Measurements from ENCODE around the gene PRKN. TPM values are rescaled to one million over a fixed set of nuclear protein-coding genes. Genes with fewer than 3 reads are reported as not detected.

The PRKN gene
- total and polyA plus RNA-seq, 2 donors = 3.5 to 6.5 TPM

DNA sequence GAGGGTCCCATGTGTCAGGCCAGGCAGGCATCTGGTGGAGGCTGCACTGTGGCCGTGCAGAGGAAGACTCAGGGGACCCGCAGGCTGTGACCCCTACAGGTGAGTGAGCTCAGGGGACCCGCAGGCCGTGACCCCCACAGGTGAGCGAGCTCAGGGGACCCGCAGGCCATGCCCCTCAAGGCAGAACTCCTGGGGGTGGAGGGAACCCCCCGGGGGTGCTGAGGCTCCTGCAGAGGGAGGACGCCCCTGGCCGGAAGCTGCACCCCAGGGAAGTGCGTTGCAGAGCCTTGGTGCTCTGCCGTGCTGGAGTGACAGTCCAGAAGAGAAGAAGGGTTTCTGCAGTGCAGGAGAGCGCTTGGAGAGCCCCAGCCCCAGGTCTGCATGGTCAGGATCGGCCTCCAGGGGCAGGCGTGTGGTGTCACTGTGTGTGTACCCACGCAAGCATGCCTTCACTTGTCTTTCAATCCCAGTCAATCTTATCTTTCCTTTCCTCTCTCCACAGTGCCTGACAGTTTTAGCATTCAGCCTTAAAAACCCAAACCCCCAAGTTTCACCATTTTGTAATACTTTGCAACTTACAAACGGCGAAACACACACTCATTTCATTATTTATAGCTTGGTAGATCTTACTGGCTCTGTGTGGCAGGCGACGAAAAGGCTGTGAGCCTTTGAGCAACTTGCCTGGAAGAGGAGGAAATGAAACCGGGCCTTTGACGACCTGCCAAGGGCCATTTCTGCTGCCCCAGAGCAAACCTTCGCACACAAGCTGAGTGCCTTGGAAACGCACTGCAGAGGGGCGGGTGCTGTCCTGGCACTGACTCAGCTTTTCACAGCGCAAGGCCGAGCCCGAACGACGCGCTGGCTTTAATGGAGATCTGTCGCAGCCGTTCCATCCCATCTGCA is 1352.3 kb downstream of the PRKN start:
- 54% methylated on average over 32 of the region's 32 CpGs for WGBS
- H3K27ac ChIP-seq (ENCODE audit: low read depth) = no peak overlapping the region
- DNase-seq (ENCODE audit: extremely low spot score) = peak; percentile 41
- no peak overlapping the region for H3K4me3 ChIP-seq (ENCODE audit: low read depth, low read length)
- no peaks in the 10 kb centered on the region for H3K4me1 ChIP-seq (ENCODE audit: insufficient read depth)
- no peaks in the 10 kb centered on the region for H3K36me3 ChIP-seq (ENCODE audit: insufficient read depth)

DNA sequence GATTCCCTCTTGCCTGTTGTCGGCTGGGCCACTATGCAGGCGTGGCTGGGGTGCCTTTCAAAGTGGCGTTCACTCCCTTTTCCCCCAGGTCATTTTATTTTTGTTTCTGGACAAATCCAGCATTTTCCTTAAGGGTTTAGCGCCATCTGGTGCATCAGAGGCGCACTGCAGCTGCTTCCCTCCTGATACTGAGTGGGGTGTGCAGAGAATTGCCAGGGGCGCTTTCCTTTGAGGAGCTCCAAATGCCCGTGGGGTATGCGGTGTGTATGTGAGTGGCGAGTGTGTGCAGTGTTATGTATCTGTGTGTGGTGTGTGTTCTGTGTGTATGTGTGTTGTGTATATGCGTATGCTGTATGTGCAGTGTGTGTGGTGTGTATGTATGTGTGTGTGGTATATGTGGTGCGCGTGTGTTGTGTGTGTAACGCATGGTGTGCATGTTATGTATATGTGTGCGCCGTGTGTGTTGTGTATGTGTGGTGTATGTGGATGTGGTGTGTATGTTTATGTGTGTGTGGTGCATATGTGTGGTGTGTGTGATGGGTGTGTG is 1353.6 kb downstream of the PRKN start:
- Histone ChIP-seq H3K4me3 (ENCODE audit: low read depth, low read length) (no peak overlapping the region), H3K4me1 (ENCODE audit: insufficient read depth) (no peaks in the 10 kb centered on the region), H3K27ac (ENCODE audit: low read depth) (no peak overlapping the region), H3K36me3 (ENCODE audit: insufficient read depth) (no peaks in the 10 kb centered on the region)
- peak; percentile 31 for DNase-seq (ENCODE audit: extremely low spot score)
- WGBS = 36% methylated on average over 15 of the region's 15 CpGs

DNA sequence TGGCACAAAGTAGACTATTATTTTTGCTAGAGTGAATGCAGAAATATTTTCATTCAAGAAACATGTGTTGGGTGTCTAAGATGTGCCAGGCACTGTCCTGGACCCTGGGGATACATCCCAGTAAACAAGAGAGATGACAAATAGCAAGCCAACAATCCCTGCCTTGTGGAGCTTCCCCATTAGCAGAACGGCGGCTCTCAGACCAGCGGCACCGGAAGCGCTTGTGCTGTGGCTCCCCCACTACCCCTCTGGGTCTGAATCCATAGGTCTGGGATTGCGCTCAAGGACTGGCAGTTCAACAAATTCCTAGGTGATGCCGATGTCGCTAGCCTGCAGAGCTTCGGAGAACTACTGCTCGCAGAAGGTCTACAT is 1355.2 kb downstream of the PRKN start:
- no peaks in the 10 kb centered on the region for H3K4me1 ChIP-seq (ENCODE audit: insufficient read depth)

DNA sequence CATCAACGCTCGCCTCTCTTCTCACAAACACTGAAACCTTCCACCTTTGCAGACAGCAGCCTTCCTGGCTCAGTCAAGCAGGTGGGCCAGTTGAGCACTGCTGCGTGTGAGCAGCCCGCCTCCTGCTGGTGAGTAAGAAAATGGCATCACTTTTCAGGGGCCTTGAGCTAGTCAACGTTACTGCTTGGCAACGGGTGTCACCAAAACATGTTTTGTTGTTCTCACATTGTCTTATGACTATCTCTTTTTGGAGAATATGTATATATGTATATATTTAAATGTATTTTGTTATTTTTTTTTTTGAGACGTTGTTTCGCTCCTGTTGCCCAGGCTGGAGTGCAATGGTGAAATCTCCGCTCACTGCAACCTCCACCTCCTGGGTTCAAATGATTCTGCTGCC is 1356.7 kb downstream of the PRKN start:
- DNase-seq (ENCODE audit: extremely low spot score) = no peak
- Histone ChIP-seq H3K27ac (ENCODE audit: low read depth) (no peak overlapping the region), H3K4me3 (ENCODE audit: low read depth, low read length) (no peak overlapping the region), H3K4me1 (ENCODE audit: insufficient read depth) (no peaks in the 10 kb centered on the region), H3K36me3 (ENCODE audit: insufficient read depth) (no peaks in the 10 kb centered on the region)
- WGBS = 33% methylated on average over 9 of the region's 9 CpGs

More for the DNA sequence above, 1355.2 kb downstream of the PRKN start:
- Histone ChIP-seq H3K4me3 (ENCODE audit: low read depth, low read length) (no peak overlapping the region), H3K27ac (ENCODE audit: low read depth) (no peak overlapping the region), H3K36me3 (ENCODE audit: insufficient read depth) (no peaks in the 10 kb centered on the region)
- 92% methylated on average over 10 of the region's 10 CpGs for WGBS
- no peak for DNase-seq (ENCODE audit: extremely low spot score)

DNA sequence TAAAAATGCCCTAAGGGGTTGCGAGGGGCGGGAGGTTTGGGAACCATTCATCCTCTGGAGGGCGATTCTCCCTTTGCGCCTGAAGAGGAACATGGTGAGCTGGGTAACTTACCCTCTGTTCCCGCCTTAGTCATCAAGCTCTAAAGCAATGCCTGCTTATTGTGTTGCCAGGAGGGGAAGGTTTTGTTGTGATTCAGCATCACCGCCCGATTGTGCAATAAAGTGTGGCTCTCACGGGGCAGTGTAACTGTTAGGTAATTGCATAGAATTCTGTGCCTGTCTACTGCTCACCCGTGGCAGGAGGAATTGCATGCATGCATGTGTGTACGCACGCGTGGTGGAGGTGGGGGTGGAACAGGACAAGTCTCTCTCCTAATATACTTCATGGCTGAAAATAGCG is 1358.2 kb downstream of the PRKN start:
- 85% methylated on average over 13 of the region's 13 CpGs for WGBS
- H3K27ac ChIP-seq (ENCODE audit: low read depth) = no peak overlapping the region
- H3K4me1 ChIP-seq (ENCODE audit: insufficient read depth) = no peaks in the 10 kb centered on the region

DNA sequence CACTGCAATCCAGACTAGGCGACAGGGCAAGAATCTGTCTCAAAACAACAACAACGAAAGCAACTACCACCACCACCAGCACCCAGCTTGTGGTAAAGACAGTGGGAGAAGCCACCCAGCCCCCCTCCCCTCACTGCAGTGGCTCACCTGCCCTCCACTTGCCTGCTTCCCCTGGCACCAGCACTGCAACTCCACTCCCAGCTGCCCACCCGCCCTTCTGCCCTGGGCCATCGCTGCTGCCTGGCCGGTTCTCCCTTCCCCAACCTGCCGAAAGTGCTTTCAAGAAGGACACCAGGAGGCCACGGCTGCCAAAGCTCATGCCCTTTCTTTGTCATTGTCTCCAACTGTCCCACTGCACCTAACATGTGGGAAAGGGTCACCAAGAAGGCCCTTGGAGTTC is 1359.1 kb downstream of the PRKN start:
- no peak for DNase-seq (ENCODE audit: extremely low spot score)
- Histone ChIP-seq H3K36me3 (ENCODE audit: insufficient read depth) (no peaks in the 10 kb centered on the region), H3K27ac (ENCODE audit: low read depth) (no peak overlapping the region), H3K4me1 (ENCODE audit: insufficient read depth) (no peaks in the 10 kb centered on the region), H3K4me3 (ENCODE audit: low read depth, low read length) (no peak overlapping the region)
- 87% methylated on average over 7 of the region's 7 CpGs for WGBS

More for the DNA sequence above, 1358.2 kb downstream of the PRKN start:
- no peak for DNase-seq (ENCODE audit: extremely low spot score)
- Histone ChIP-seq H3K4me3 (ENCODE audit: low read depth, low read length) (no peak overlapping the region), H3K36me3 (ENCODE audit: insufficient read depth) (no peaks in the 10 kb centered on the region)

DNA sequence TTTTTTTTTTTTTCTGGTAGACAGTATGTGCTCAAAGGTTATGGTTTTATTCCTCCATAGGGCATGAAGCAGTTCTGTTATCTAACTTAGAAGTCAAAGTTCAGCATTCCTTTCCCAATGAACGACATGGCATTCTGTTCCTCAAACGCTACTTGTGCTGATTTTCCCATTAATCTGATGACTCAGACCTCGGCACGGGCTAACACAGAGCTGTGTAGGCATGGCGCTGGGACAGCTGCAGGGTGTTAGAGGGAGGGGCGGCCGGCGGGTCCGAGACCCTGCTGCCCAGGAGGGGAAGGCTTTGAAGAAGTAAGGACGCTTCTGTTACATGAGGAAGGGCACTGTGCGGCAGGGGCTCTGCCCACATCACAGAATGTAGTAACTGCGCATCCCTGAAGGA is 1360.1 kb downstream of the PRKN start:
- H3K36me3 ChIP-seq (ENCODE audit: insufficient read depth) = no peaks in the 10 kb centered on the region
- H3K27ac ChIP-seq (ENCODE audit: low read depth) = no peak overlapping the region
- no peaks in the 10 kb centered on the region for H3K4me1 ChIP-seq (ENCODE audit: insufficient read depth)
- WGBS = 66% methylated on average over 12 of the region's 12 CpGs
- H3K4me3 ChIP-seq (ENCODE audit: low read depth, low read length) = no peak overlapping the region
- DNase-seq (ENCODE audit: extremely low spot score) = no peak

DNA sequence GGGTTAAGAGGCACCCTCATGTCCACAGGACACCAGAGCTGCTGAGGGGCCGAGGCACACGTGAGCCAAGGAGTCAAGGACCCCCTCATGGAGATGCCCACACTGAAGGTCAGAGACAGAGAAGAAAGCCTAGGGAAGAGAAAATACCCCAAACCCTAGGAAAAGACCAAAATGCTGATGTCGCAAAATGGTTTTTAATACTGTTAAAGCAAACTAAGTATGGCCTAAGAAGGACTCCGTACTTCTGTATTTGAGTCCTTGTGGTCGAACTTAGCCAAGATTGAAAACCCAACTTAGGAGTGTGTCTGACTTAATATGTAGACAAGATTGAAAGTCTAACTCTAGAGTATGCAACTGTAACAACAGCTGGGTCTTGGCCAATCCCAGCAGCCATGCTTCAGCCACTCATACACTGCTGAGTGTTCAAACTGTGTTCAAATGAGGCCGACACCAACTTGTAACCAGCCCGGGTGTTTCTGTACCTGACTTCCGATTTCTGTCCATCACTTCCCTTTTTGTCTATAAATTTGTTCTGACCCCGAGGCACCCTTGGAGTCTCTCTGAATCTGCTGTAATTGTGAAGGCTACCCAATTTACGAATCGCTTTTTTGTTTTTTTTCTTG is 1361.2 kb downstream of the PRKN start:
- no peak overlapping the region for H3K27ac ChIP-seq (ENCODE audit: low read depth)
- no peak for DNase-seq (ENCODE audit: extremely low spot score)
- H3K36me3 ChIP-seq (ENCODE audit: insufficient read depth) = no peaks in the 10 kb centered on the region
- no peak overlapping the region for H3K4me3 ChIP-seq (ENCODE audit: low read depth, low read length)
- H3K4me1 ChIP-seq (ENCODE audit: insufficient read depth) = no peaks in the 10 kb centered on the region
- 93% methylated on average over 11 of the region's 11 CpGs for WGBS

DNA sequence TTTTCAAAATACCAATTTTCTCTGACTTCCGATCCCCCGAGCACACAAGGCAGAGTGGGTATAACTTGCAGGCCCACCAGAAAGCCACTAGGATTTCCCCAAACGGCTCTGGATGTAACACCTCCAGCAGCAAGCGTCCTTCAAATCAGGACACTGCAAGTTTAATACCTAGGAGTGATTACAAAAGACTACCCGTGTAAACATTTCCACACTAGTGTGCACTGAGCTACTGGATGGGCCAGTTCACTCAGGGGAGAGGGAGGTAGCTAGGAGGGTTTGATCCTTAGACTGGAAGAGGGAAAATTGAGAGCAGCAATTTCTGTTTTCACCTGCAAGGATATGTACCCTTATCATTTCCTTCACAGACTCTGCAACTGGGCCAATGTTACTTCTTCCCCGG is 1361.9 kb downstream of the PRKN start:
- Histone ChIP-seq H3K27ac (ENCODE audit: low read depth) (no peak overlapping the region), H3K36me3 (ENCODE audit: insufficient read depth) (no peaks in the 10 kb centered on the region), H3K4me1 (ENCODE audit: insufficient read depth) (no peaks in the 10 kb centered on the region), H3K4me3 (ENCODE audit: low read depth, low read length) (no peak overlapping the region)
- DNase-seq (ENCODE audit: extremely low spot score) = no peak
- 68% methylated on average over 6 of the region's 6 CpGs for WGBS

DNA sequence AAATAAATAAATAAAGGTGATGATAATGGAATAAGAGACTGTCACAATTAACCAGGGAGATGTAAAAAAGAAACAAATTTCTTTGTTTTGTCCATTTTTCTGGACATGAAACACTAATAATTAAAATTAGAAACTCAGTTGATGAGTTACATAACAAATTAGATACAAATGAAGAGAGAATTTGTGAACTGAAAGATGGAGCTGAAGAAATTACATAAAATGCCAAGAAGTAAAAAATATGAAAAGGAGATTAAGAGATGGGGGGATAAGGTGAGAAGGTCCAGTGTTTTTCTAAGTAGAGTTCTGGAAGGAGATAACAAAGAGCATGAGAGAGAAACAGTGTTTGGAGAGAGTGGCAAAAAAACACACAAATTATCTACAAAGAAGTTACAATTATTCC is 1364.3 kb downstream of the PRKN start:
- DNase-seq (ENCODE audit: extremely low spot score) = no peak
- no peak overlapping the region for H3K27ac ChIP-seq (ENCODE audit: low read depth)
- no peaks in the 10 kb centered on the region for H3K36me3 ChIP-seq (ENCODE audit: insufficient read depth)
- no peak overlapping the region for H3K4me3 ChIP-seq (ENCODE audit: low read depth, low read length)
- H3K4me1 ChIP-seq (ENCODE audit: insufficient read depth) = no peaks in the 10 kb centered on the region

DNA sequence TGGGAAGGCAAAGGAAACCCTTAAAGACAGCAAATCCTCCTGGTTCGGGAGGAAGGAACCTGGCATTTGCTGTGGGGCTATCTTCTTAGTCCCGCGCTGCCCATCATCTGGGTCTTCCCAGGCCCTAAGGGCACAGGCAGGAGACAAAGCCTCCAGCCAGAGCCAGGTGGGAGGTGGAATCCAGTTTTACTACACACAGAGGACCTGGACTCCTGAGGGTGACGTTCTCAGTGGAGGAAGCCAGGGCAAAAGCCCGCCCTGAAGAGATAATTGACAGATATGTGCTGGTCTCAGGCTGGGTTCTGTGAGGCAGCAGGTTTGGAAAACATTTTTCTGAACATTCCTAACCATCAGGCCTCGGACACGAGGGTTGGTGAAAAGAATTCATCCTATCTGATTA is 1365.3 kb downstream of the PRKN start:
- H3K4me1 ChIP-seq (ENCODE audit: insufficient read depth) = no peaks in the 10 kb centered on the region
- 95% methylated on average over 7 of the region's 7 CpGs for WGBS
- H3K4me3 ChIP-seq (ENCODE audit: low read depth, low read length) = no peak overlapping the region
- H3K27ac ChIP-seq (ENCODE audit: low read depth) = no peak overlapping the region
- H3K36me3 ChIP-seq (ENCODE audit: insufficient read depth) = no peaks in the 10 kb centered on the region
- no peak for DNase-seq (ENCODE audit: extremely low spot score)

DNA sequence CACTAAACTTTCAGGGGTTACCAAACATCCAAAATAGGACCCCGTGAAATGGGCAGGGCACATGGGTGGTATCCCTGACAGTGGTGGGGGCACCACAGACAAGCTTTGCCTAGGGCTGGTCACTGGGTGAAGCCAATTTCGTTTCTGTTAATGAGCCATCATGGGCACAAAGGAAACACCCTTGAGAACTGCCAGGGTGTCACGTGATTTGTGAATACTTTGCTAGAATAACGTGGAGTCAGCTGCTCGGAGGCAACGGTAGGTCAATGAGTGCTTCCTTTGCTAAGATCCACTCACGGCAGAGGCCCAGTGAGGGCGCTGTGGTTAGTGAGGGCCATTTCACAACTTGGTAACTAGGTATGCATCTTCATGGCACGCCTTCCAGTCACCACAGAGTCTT is 1366.0 kb downstream of the PRKN start:
- Histone ChIP-seq H3K36me3 (ENCODE audit: insufficient read depth) (no peaks in the 10 kb centered on the region), H3K27ac (ENCODE audit: low read depth) (no peak overlapping the region), H3K4me3 (ENCODE audit: low read depth, low read length) (no peak overlapping the region), H3K4me1 (ENCODE audit: insufficient read depth) (no peaks in the 10 kb centered on the region)
- DNase-seq (ENCODE audit: extremely low spot score) = no peak
- 89% methylated on average over 9 of the region's 9 CpGs for WGBS

DNA sequence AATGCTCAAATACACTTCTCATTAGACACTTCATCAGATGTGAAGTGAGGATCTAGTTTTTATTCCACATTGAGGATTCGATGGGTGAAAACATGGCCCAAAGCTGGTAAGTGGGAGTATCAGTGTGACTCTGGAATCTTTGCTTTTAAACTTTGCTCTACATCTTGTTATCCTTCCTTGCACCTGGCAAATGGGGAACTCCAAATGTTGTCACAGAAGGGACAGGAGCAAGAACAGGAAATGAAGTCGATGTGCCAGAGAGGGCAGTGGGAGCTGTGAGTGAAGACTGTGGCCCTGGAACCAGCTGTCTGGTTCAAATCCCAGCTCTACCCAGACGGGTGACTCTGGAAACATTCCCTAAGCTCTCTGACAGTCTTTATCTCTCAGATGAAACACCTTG is 1367.0 kb downstream of the PRKN start:
- no peak for DNase-seq (ENCODE audit: extremely low spot score)
- Histone ChIP-seq H3K4me1 (ENCODE audit: insufficient read depth) (no peaks in the 10 kb centered on the region), H3K36me3 (ENCODE audit: insufficient read depth) (no peaks in the 10 kb centered on the region), H3K4me3 (ENCODE audit: low read depth, low read length) (no peak overlapping the region), H3K27ac (ENCODE audit: low read depth) (no peak overlapping the region)
- 77% methylated on average over 3 of the region's 3 CpGs for WGBS

DNA sequence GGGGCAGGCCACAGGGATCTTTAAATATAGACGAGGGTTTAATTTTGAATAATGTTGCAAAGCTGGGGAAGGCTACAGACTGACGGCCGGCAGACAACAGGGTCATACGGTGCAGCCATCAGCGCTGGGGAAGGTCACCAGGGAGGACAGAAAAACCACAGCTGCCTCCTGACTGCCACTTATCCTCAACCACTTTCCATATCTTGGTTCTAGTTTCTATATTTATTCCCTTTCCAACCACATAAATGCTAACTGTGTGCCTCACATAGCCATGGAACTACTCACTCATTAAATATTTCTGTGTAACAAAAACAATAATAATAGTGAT is 1368.0 kb downstream of the PRKN start:
- no peaks in the 10 kb centered on the region for H3K4me1 ChIP-seq (ENCODE audit: insufficient read depth)
- H3K27ac ChIP-seq (ENCODE audit: low read depth) = no peak overlapping the region
- no peak overlapping the region for H3K4me3 ChIP-seq (ENCODE audit: low read depth, low read length)
- no peak for DNase-seq (ENCODE audit: extremely low spot score)
- no peaks in the 10 kb centered on the region for H3K36me3 ChIP-seq (ENCODE audit: insufficient read depth)
- WGBS = 81% methylated on average over 5 of the region's 5 CpGs
